ENCODE results near the gene FAM20C.

The FAM20C gene

DNA sequence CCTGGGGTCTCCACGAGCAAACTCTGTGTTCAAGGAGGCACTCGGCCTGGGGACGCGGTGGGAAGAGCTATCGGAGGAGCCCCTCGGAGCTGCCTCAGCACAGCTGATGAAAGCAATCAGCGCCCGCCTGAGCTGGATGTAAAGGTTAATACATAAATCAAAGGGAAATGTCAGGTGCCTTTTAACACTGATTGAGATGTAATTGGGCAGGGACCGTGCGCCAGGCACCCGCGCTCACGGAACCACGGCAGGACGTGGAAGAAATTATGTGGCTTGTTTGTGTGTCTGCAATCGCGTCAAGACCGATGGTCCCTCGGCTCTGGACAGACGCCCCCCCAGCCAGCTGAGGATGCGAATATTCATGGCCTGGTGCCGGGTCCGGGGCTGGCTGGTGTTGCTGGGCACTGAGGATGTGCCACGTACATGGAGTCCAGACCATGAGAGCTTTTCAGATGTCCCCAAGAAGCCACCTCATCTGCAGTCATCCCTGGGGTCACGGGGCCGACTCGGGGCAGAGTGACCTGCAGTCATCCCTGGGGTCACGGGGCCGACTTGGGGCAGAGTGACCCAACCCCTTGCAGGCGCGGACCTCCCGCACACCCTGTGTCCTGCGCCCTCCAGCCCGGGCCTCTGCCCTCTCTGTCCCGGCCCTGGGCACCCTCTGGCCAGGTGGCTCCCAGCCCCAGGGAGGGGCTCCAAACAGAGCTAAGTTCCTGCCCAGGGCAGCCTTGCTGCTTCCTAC, 113.2 kb downstream of the FAM20C start:
- DNase-seq (ENCODE audit: low spot score) = peak; percentile 24

DNA sequence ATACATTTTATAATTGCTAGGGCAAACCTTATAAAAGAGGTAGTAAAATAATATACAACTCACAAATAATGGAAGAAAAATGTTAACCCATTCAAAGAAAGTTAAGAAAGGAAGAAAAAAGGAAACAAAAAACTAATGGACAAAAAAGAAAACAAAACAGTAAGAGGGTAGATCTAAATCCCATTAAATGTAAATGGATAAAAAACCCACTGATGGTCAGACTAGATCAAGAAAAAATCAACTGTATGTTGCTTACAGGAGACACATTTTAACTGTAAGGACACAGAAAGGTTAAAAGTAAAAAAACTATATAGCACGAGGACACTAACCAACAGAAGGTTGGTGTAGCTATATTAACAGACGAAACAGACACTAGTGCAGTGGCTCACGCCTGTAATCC, 115.6 kb downstream of the FAM20C start:
- DNase-seq (ENCODE audit: low spot score) = no peak

DNA sequence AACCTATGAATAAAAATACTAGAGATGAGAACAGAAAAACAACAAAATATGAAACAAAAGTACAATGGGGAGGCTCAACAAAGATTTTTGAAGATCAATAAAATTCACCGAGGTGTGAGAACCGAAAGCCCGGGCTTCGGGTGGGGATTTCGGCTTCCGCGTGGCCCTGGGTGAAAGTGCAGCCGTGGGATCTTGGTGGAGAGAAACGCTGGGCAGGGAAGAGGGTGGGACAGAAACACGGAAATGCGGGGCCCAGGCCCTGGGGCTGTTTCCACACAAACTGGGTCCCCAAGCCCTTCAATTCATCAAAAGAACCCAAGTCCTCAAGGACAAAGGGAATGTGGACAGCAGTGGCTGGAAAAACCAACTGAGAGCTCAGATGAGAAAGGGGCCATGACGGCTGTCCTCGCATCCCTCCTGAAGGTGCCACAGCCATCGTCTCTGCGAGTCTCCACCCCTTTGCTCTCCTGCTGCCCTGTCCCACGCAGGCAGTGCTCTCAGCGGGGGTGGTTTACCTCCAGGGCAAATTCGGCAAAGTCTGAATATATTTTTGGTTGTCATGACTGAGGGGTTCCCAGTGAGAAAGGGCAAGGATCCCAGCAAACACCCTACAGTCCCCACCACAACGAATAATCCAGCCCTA, 117.3 kb downstream of the FAM20C start:
- DNase-seq (ENCODE audit: low spot score) = peak; percentile 19
